GM21360 (cell line): Measurements from ENCODE around the gene ZBTB46.

ENCODE experiments used
- ATAC-seq: cut with Tn5 transposase; IDR thresholded peaks from one replicate; pipeline ENCODE4 v1.9.1; 2021; ENCODE audit warnings: mild to moderate bottlenecking, moderate library complexity; ENCODE audit not compliant: unreplicated experiment

Gene ZBTB46

DNA sequence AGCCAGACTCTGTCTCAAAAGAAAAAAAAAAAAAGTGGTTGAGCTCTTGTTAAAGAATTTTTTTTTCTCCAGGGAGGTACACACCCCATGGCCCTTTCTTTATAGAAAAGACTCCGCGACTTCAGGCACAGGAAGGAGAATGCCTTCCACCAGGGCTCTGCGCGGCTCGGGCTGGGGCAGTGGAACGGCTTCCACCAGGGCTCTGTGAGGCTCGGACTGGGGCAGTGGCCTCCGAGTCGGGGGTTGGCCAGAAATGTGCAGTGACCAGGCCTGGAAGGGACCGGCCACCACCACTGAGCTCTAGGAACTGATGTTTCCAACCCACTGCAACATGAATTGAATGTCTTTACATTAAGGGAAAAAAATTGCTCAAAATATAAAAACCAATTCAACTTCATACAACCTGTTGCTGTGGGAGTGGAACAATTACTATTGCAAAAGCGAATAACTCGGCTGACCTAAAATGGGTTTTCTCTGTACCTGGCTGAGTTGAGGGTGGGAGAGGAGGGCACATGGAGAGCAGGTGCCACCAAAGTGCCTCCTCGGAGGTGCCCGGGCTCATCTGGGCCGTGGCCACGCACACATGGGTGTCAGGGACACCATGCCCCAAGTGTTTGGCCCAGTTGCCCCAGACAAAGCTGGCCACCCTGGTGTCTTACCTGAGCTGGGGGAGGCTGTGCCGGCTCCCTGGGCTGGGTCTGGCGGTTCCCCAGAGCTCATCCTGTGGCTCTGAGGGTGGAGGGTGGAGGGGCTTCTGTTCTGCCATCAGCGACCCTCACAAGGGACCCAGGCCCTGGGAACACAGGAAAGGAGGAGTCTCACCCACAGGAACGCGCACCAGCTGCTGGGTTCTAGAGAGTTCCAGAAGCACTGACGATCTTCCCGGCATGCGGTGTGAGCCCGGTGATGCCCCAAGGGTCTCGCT is 62.2 kb downstream of the ZBTB46 start:
- ATAC-seq: no peak

DNA sequence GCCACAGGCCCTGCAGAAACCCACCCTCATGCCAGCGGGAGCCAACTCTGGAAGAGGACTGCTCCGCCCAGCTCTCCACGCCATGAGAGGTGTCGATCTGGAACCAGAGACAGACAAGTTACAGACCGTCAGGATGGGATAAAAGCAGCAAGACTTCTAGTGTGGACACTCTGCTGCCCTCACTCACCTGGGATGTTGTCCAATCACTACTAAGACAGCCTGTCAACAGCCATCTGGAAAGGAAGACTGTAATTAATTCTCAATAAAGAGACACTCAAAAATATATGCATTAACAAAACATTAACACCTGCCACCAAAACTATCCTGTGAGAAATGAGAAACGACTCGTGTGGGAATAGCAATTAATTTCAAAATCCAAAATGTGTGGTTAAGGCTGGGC is 63.2 kb downstream of the ZBTB46 start:
- no peak for ATAC-seq

DNA sequence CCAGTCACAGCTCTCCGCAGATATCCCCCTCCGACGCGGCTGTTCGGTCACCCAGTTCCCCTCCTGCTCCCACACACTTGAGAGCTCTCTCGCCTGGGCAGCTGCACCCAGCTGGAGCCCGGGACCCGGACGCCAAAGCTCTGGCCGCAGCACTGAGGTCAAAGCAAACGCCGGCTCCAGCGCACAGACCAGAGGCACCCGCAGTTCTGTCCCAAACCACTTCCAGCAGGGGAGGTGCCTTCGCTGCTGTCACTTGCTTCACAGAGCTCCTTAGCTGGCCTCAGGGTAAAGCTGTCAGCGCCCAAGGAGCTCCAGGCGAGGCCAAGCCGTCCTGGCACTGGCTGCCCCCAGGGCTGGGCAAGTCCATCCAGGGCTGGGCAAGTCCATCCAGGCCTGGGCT is 63.6 kb downstream of the ZBTB46 start:
- ATAC-seq: no peak

DNA sequence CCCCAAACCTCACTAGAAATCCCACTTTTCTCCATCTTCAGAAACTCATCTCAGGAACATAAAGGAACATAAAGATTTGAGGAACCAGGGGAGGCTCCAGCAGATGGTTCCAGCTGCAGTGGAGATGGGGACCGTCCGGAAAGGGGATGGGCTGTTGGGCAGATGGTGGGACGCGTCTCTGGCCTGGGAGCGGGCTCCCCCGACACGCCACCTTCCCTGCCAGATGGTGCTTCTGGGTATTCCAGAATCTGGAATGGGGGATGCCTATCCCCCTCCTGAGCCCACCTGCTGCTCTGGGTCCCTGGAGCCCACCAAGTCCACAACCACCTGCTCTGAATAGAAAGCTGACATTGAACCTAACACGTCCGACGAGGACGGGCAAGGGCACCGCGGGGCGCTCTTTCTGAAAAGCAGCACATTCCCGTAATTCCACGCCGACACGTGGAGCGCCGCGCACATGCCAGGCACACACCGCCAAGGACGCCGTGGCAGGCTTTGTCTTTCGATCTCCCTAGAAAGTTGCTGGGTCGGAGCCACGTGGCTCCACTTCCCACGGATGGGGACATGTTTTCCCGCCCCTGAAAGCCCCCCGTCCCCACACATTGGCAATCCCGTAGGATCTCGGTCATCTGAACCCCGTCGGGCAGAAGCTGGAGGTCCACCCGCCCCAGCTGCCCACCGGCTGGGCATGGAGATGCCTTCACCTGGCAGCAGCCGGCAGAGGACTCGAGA is 64.2 kb downstream of the ZBTB46 start:
- ATAC-seq: no peak

DNA sequence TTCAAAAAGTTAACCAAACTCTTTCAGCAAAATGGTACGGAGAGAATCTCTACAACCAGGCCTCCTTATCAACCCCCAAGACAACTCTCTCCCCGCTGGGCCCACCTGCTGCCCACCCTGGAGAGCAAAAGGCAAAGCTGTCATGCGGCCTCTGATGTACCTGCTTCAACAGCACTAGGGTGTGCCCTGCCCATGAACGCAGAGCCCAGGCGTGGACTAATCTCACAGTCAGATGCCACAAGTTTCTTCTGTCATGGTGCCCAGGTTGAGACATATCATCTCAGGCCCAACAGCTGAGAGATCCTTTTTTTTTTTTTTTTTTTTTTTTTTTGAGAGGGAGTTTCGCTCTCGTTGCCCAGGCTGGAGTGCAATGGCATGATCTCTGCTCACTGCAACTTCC is 65.2 kb downstream of the ZBTB46 start:
- no peak for ATAC-seq

DNA sequence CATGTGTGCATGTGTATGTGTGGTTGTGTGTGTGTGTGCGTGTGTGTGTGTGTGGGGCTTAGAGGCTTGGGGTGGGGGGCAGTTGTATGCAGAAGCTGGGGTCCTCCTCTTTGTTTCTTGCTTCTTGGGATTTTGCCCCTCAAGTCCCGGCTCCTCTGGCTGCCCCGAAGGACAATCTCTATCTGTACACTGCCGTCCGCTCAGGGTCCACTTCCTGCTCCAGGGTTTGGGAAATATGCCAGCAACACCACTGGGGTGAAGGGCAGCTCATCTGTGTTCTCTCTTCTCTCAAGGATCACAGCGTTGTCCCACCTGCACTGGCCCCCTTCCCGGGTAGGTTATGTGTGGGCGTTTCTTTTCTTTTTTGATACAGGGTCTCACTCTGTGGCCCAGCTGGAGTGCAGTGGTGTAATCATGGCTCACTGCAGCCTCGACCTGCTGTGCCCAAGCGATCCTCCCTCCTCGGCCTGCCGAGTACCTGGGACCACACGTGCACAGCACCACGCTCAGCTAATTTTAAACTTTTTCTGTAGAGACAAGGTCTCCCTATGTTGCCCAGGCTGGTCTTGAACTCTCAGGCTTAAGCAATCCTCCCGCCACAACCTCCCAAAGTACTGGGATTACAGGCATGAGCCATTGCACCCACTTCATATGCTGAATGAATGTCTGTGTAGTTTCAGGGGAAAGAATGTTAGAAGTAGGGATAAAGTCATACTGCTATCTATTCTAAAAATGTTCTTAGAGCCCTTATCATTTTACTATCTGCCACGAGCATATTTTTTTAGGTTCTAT is 65.8 kb downstream of the ZBTB46 start:
- no peak for ATAC-seq

DNA sequence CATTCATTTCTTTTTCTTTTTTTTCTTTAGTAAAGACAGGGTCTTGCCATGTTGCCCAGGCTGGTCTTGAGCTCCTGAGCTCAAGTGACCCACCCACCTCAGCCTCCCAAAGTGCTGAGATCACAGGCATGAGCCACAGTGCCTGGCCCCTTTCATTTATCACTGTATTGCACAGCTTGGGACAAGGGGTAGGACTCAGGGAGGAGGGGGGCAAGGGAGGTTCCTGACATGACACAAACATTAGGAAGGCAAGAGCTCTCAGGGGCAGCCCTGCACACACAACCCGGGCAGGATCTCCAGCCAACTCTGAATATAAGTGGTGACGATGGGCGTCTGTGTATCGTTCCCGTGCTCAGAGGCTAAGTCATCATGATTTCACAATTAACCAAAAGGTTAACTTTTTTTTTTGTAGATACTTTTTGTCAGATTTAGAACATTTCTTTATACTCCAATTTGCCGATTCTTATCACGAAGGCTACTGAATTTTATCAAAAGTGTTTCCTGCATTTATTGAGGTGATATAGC is 71.6 kb downstream of the ZBTB46 start:
- ATAC-seq: no peak

DNA sequence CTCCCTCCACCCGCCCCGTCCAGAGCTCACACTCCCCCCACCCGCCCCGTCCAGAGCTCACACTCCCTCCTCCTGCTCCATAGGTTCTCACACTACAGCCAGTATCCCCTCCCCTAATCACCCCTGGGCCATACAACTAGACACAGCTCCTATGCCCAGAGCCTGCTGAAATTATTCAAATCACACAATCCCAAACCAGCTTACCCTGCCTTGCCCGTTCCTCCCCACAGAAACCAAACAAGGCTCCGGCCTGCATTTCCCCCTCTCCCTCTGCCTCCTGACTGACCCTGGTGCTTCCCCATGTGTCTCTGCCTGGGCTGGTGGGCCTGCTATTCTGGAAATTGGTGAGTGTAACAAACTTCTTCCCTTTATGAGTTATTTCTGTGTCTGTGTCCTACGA is 72.9 kb downstream of the ZBTB46 start:
- ATAC-seq: no peak

DNA sequence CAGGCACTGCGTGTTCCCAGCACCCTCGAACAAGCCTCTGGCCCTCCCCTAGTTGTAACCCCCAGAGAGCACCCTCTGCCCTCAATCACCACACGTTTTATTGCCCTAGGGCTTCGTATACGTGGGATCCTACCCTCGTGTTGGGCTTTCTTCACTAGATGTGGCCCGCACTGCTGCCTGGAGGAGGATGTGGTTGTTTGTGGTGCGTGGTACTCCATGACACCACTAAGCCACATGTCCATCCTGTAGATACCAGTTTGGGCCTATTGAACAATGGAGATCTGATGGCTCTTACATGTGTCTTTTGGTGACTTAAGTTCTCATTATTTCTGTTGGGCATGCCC is 74.4 kb downstream of the ZBTB46 start:
- no peak for ATAC-seq

DNA sequence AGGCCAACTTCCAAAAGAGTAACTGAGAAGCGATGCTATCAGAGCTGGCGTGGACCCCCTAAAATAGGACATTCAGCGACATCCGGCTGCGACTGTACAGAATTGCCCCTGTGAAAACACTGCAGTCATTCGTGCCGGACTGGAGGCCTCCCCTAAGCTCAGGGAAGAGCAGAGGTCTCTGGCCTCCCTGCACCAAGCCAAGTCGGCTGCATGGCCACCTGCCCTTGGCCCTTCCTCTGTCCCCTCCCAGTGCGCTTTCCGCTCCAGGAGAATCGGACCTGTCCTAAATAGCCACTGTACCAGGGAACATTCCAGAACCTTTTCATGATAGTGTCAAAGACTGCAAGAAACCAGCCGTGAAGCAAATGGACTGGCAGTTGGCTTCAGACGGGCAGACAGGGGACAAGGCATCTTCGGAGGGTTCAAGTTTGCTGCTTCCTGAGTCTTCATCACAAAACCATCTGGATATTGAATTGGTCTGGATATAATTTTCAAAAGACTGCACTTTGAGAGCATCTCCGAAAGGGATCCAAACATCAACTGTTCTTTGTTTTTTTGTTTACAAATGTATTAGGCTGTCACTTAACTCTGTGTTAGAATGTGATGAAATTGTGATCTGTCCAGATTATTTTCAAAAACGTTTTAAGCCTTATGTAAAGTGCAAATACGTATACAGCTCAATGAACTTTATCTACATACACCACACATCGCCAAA is 75.0 kb downstream of the ZBTB46 start:
- ATAC-seq: no peak

DNA sequence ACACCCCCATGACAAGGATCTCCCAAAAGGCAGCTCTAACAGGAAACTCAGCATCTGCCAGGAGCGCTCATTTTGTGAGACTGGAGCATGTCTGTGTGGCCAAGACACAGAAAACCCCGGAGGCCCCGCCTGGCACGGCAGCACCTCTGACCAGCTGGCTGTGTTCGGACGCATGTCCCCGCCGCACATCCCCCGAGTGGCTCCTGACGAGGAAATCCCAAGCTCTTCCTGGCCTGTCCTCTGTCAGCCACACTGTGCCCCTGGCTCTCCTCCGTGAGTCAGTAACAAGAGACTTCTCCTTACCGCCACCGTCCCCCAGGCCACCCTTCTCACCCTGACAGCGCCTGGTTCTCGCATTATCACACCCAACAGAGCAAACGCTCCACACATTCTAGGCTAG is 77.1 kb downstream of the ZBTB46 start:
- ATAC-seq: no peak

DNA sequence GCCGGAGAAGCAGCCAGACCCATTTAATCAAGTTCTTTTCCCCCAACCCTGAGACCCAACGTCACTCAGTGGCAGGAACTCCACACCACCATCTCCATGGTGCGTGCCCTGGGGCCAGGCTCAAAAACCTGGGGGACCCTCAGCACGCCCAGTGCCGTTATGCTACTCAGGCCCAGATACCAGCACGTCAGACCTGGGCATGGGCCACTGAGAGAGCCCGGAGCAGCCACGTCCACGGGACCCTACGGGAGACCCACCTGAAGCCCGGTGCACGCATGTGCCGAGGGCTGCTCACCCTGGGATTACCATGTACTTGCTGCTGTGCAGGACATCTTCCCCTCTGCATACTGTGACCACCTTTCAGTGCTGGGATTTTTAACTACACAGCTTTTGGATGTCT is 77.7 kb downstream of the ZBTB46 start:
- no peak for ATAC-seq

DNA sequence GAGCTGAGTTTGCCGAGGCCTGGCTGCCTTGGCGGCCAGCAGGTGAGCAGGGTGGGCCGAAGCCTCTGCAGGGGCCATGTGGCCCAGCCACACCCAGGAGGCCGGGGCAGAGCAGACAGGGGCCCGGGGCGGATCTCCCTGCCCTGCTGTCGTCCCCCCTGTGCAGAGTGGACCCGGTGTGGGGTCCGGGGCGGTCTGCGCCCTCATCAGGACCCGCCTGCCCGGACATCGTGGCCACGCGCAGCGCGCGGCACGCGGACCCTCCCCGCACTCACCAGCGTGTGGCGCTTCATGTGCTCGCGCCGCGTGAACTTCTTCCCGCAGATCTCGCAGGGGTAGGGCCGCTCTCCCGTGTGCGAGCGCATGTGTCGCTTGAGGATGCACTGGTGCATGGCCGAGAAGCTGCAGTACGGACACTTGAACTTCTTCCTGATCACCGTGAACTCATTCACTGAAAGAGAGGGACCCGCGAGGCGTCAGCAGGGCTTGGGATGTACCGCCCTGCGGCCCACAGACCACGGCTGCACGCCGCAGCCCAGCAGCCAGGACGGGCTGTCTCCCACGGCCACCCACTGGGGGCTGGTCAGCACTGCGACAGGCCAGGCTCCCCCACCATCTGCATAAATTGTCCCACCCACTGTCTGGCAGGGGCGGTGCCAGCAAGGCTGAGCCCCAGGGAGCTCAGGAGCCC is 78.5 kb downstream of the ZBTB46 start:
- no peak for ATAC-seq

DNA sequence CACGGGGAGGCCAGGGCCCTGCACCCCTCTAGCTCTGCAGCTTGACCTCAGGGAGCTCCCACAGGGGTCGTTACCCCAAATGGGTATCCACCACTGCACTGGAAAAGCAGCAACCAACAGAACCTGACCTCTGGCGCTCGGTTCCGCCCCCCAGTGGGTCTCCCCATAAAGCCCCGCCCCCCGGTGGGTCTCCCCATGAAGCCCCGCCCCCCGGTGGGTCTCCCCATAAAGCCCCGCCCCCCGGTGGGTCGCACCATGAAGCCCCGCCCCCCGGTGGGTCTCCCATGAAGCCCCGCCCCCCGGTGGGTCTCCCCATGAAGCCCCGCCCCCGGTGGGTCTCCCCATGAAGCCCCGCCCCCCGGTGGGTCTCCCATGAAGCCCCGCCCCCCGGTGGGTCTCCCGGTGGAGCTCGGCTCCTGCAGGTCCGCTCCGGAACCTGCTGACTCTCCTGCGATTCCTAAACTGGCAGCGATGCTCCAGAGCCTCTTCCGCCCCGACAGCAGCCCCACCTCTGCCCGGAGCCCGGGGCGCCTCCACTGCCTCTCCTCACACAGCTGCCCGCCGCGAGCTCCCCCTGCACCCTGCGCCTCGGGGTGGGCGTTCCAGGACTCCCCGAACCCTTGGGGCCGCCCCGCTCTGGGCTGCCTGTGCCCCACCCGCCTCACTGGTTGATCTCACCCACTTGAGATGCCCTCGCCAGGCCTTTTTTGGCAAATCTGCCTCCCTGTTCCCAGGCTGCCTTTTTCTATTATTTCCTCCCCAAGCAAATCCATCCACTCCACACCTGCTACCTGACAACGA is 79.4 kb downstream of the ZBTB46 start:
- no peak for ATAC-seq

DNA sequence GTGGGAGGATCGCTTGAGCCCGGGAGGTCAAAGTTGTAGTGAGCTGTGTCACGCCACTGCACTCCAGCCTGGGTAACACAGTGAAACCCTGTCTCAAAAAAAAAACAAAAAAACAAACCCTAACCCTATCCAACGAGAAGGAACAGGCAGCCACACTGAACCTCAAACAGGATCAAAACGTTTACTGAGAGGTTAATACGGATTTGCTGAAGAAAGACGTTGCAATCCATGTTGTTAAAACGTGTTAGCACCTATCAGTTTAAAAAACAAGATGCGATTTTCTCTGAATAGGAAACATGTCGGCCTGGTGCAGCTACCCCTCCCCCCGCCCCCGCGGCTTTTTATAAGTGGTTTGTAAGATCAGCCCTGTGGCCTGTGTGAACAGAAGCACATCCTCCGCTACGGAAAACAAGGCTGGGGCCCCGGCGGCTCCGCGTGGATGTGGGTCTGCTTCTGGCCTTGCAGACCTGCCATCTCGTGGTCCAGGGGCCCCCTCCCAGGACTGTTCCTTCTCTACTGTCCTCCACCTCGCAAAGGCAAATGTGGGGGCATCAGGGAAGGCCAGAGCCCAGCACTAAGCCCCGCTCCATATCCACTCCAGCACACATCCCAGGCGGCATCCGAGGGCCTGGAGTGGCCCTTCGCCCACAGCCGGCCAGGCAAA is 80.1 kb downstream of the ZBTB46 start:
- ATAC-seq: no peak

DNA sequence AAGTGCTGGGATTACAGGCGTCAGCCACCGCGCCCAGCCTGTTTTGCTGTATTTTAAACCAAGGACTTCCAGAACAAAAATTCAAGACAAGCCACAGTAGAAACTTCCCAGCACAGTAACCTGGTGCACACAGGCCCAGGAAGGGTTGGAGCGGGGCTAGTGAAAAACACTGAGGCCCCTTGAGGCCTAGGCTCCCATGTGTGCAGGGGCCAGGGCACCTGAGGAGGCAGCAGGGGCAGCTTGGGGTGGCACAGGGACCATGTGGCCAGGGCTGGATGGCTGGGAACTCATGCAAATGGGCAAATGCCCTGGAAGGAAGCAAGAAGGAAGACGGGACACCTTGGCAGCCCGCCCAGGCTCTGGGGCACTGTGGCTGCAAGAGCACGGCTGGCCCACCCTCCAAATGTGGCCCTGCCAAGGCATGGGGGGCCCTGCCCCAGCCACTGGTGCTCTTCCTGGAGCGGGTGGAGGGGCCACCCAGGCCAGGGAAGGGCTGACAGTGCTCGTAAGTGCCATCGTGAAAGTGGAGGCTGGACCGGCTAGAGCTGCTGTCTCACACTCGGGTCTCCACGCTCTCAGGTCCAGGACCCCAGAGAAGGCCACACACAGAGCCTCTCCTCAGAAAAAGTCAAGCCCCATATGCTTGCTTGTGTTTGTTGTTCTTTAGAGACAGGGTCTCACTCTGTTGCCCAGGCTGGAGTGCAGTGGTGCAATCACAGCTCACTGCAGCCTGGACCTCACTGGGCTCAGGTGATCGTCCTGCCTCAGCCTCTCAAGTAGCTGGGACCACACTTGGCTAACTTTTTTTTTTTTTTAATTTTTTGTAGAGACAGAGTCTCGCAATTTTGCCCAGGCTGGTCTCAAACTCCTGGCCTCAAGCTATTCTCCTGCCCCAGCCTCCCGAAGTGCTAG is 81.2 kb downstream of the ZBTB46 start:
- ATAC-seq: no peak

DNA sequence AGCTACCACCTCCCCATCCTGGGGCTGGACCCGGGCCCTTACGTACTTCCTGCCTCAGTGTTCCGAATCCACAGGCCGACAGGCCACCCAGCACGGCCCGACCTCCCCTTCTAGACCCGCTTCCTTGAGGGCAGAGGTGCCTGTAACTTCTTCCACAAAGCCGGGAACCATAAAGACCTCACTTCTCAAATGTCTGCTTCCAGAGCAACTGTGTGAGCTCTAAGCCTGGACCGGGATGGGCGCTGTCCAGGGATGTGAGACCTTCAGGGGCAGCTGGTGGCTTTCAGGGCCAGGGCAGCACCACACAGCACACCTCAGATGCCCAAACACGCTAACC is 82.2 kb downstream of the ZBTB46 start:
- ATAC-seq: no peak
